Measurements from ENCODE around the gene CTSH.

The CTSH gene

DNA sequence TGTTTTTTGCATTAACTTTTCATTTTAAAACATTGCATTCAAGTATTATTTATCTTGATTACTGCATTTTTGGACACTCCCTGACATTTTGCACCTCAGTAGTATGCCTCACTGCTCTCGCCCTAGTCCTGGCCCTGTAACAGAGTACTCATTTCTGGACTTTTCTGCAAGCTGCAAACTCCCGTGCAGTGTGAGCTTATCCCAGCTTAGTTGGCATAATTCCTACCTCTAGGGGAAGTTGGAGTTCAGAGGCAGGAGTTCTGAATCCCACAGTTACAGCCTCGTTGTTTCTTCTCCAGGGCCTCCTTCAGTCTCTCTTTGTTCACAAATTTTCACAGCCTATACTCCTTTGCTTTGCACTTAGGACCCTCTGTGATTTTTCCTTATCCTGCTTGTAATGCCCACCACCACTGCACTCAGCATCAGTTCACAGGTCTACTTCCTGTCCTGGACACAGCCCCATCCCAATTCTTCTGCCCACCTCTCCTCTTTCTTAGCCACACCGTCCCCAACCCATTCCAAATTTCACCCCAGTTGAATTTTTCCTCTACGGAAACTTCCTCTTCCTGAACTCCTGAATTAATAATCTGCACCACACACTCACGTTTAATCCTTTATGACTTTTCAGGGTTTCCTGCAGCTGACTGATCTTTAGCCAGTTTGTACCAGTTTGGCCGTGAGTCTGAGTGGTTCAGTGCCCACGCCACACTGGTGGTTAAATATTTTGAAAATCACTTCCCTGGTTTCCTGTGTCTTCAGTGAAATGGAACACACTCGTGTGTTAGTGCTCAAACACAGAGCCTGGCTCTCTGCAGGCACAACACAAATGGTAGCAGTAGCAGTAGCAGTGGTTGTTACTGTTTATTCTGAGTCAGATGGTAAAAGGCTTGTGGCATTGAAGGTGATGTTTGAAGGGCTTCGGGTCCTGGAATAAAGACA lies 6.3 kb upstream of the CTSH start:
- DNase-seq: no peak
- in situ Hi-C loops (cut with HindIII; ENCODE audit: low pct_ligation_motif_present, low sequenced_read_pairs): no loop called here
- TF ChIP-seq, protein P1, sequence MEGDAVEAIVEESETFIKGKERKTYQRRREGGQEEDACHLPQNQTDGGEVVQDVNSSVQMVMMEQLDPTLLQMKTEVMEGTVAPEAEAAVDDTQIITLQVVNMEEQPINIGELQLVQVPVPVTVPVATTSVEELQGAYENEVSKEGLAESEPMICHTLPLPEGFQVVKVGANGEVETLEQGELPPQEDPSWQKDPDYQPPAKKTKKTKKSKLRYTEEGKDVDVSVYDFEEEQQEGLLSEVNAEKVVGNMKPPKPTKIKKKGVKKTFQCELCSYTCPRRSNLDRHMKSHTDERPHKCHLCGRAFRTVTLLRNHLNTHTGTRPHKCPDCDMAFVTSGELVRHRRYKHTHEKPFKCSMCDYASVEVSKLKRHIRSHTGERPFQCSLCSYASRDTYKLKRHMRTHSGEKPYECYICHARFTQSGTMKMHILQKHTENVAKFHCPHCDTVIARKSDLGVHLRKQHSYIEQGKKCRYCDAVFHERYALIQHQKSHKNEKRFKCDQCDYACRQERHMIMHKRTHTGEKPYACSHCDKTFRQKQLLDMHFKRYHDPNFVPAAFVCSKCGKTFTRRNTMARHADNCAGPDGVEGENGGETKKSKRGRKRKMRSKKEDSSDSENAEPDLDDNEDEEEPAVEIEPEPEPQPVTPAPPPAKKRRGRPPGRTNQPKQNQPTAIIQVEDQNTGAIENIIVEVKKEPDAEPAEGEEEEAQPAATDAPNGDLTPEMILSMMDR (IDR thresholded peaks at IDR 0.05; ENCODE audit: low read depth, low read length, missing control alignments): peak; percentile 52
- no peak overlapping the region for H3K4me3 ChIP-seq (ENCODE audit: low read depth, low read length)
- no peak overlapping the region for H3K27ac ChIP-seq
- peaks cover 2% of the 10 kb centered on the region for H3K27me3 ChIP-seq (replicated peaks)
- no peaks in the 10 kb centered on the region for H3K36me3 ChIP-seq (replicated peaks)

DNA sequence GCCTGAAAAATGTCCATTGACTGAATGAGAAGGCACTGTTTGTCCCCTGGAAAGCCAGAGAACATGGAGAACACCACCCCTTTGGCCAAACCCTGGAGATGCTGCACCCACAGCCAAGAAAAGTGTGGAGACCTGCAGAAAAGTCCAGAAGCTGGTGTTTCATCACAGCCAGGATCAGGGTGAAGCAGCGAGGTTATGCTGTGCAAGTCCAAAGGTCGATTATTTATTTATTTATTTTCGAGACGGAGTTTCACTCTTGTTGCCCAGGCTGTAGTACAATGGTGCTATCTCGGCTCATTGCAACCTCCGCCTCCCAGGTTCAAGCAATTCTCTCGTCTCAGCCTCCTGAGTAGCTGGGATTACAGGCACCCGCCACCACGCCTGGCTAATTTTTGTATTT lies 5.5 kb upstream of the CTSH start:
- in situ Hi-C loops (cut with HindIII; ENCODE audit: low pct_ligation_motif_present, low sequenced_read_pairs): no loop called here
- Histone ChIP-seq H3K27ac (no peak overlapping the region), H3K27me3 (replicated peaks) (peaks cover 2% of the 10 kb centered on the region), H3K36me3 (replicated peaks) (no peaks in the 10 kb centered on the region), H3K4me3 (ENCODE audit: low read depth, low read length) (no peak overlapping the region)
- DNase-seq: no peak
- TF ChIP-seq, protein P1 (IDR thresholded peaks at IDR 0.05; ENCODE audit: low read depth, low read length, missing control alignments): no peak

DNA sequence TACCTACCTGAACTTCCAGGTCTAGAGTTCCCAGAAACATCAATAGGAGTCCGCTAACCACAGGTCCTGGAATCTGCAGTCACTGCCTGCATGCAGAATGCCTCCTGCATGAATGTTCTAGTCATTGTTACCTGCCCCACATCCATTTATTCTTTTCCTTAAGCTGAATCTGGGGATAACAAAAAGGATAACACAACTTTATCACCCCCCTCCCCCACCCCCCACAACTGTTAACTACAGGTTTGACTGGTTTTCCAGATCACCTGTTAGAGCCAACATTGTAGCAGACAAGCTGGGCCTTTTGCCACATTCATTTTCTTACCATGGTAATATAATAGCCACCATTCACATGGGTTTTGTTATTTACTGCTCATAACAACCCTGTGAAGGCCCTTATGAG lies 4.6 kb upstream of the CTSH start:
- no peak overlapping the region for H3K27ac ChIP-seq
- no peak overlapping the region for H3K4me3 ChIP-seq (ENCODE audit: low read depth, low read length)
- H3K27me3 ChIP-seq (replicated peaks): peaks cover 5% of the 10 kb centered on the region
- in situ Hi-C loops (cut with HindIII; ENCODE audit: low pct_ligation_motif_present, low sequenced_read_pairs): no loop called here
- H3K36me3 ChIP-seq (replicated peaks): no peaks in the 10 kb centered on the region
- no peak for DNase-seq
- TF ChIP-seq, protein P1 (IDR thresholded peaks at IDR 0.05; ENCODE audit: low read depth, low read length, missing control alignments): no peak

DNA sequence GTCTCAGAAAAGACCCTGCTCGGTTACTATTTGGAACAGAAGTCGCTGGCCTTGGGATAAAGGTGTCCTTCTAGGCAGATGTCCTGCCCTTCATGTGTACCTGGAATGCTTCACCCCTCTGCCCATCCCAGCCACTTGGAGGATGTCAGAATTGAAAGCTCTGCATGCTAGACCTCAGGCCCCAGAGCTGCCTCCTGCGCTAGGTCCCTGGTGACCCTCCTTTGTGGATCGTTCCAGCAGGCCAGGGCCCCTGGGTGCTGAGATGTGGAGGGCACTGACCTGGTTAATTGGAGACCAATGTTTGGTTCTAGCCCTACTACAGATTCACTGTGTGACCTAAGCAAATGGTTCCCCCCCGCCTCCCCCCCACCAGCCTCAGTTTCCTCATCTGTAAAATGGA lies 2.7 kb upstream of the CTSH start:
- TF ChIP-seq, protein P1 (IDR thresholded peaks at IDR 0.05; ENCODE audit: low read depth, low read length, missing control alignments): no peak
- H3K4me3 ChIP-seq (ENCODE audit: low read depth, low read length): no peak overlapping the region
- in situ Hi-C loops (cut with HindIII; ENCODE audit: low pct_ligation_motif_present, low sequenced_read_pairs): no loop called here
- DNase-seq: no peak
- H3K36me3 ChIP-seq (replicated peaks): no peaks in the 10 kb centered on the region
- no peak overlapping the region for H3K27ac ChIP-seq
- H3K27me3 ChIP-seq (replicated peaks): peaks cover 17% of the 10 kb centered on the region

DNA sequence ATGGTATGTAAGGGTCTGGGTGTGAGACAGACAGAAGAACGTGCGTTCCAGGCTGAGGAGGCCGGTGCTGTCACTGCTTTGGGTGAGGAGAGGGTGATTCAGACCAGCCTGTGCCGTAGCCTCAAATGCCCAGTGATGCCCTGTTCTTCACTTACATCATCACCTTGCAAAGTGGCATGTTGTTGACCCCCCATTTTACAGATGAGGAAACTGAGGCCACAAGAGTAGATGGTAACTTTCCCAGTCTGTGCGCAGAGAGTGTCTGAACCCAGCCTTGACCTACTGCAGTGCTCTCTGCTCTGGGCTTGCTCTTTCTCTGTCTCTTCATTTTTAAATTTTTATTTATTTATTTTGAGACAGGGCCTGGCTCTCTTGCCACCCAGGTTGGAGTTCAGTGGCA lies 1.6 kb upstream of the CTSH start:
- Histone ChIP-seq H3K27ac (no peak overlapping the region), H3K4me3 (ENCODE audit: low read depth, low read length) (no peak overlapping the region), H3K36me3 (replicated peaks) (no peaks in the 10 kb centered on the region), H3K27me3 (replicated peaks) (peaks cover 17% of the 10 kb centered on the region)
- no peak for DNase-seq
- in situ Hi-C loops (cut with HindIII; ENCODE audit: low pct_ligation_motif_present, low sequenced_read_pairs): no loop called here
- TF ChIP-seq, protein P1 (IDR thresholded peaks at IDR 0.05; ENCODE audit: low read depth, low read length, missing control alignments): no peak
